GM13977 (cell line): ENCODE results near the gene HHAT.

Experiments used
- DNase-seq: peaks from one replicate; pipeline ENCODE4 v3.0.0; 2012; ENCODE audit warnings: low spot score
- in situ Hi-C: fragments of 300-500 bp; cut with MboI; formaldehyde crosslinking; loops from one replicate; pipeline ENCODE4 v1.12.0; 2022; ENCODE audit warnings: low sequenced_read_pairs, low pct_unique_long_range_greater_than_20kb, mixed read lengths, inconsistent platforms; ENCODE audit not compliant: unreplicated experiment
- TF ChIP-seq, protein P1 (sequence below): IDR thresholded peaks from 2 replicates; pipeline ENCODE4 v1.5.1; 2012; ENCODE audit warnings: mild to moderate bottlenecking, control low read depth; ENCODE audit not compliant: insufficient read depth; ENCODE audit errors: extremely low read depth, missing control alignments

Gene HHAT

DNA sequence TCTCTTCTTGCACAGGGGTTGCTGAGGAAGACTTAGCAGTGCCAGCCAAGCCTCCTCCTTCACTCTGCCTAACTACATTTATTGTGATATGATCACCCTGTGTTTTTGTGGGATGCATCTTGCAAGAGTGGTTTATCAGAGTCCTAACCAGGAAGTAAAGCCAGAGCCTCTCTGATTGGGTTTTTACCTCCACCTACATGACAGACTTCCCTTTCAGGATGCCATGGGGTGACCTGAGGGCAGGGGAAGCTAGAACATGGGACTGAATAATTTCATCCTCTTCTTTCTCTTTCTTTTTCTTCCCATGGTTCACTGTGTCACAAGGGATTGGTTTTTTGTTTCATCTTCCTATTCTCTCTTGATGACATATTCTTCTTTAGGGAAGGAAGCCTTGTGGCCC, 146.6 kb downstream of the HHAT start:
- TF ChIP-seq, protein P1, sequence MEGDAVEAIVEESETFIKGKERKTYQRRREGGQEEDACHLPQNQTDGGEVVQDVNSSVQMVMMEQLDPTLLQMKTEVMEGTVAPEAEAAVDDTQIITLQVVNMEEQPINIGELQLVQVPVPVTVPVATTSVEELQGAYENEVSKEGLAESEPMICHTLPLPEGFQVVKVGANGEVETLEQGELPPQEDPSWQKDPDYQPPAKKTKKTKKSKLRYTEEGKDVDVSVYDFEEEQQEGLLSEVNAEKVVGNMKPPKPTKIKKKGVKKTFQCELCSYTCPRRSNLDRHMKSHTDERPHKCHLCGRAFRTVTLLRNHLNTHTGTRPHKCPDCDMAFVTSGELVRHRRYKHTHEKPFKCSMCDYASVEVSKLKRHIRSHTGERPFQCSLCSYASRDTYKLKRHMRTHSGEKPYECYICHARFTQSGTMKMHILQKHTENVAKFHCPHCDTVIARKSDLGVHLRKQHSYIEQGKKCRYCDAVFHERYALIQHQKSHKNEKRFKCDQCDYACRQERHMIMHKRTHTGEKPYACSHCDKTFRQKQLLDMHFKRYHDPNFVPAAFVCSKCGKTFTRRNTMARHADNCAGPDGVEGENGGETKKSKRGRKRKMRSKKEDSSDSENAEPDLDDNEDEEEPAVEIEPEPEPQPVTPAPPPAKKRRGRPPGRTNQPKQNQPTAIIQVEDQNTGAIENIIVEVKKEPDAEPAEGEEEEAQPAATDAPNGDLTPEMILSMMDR = no peak
- no peak for DNase-seq
- in situ Hi-C loops = no loop called here

DNA sequence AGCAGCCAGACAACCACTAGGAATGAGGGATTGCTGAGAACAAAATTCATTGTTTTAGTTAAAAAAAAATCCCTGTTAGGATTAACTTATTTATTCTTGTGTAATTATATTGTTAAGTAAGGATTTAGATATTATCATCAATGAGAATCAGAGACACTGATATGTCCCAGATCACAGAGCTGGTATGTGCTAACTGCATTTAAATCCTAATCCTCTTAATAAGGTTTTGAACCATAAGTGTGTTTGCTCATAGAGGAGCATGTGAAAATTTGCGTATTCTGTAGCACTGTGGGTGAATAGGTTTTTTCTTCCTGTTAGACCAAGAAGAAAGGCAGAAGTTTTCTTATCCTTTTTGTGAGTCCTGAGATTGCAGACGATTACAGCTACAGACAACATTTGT, 147.1 kb downstream of the HHAT start:
- TF ChIP-seq, protein P1 = no peak
- in situ Hi-C loops = no loop called here
- no peak for DNase-seq

- in situ Hi-C loops = no loop called here
- no peak for DNase-seq
Observed at GRCh38 chr1:210476730-210477129, 148.0 kb downstream of the HHAT start.

GRCh38 chr1:210477328-210477924, 148.7 kb downstream of the HHAT start:
- in situ Hi-C loops = no loop called here
- TF ChIP-seq, protein P1 = no peak
- DNase-seq = no peak

More at GRCh38 chr1:210476730-210477129, 148.0 kb downstream of the HHAT start:
- TF ChIP-seq, protein P1 = no peak

GRCh38 chr1:210478820-210479219, 150.1 kb downstream of the HHAT start:
- no peak for DNase-seq
- TF ChIP-seq, protein P1 = no peak
- in situ Hi-C loops = no loop called here

GRCh38 chr1:210482491-210482890, 153.8 kb downstream of the HHAT start:
- TF ChIP-seq, protein P1 = no peak
- in situ Hi-C loops = no loop called here
- DNase-seq = no peak
